Stimulated activated CD8-positive, alpha-beta memory T cell treated with anti-CD3 and anti-CD28 coated beads, Interleukin-2, amount 100 ng/mL, for 48 hours (primary cell): Measurements from ENCODE around the gene PTH1R.

ENCODE experiments used
- DNase-seq, 2 donors: peaks; one replicate each; pipeline ENCODE4 v3.0.0-alpha.2; 2020; ENCODE audit warnings: low read depth in 2 of 2

Gene PTH1R

DNA sequence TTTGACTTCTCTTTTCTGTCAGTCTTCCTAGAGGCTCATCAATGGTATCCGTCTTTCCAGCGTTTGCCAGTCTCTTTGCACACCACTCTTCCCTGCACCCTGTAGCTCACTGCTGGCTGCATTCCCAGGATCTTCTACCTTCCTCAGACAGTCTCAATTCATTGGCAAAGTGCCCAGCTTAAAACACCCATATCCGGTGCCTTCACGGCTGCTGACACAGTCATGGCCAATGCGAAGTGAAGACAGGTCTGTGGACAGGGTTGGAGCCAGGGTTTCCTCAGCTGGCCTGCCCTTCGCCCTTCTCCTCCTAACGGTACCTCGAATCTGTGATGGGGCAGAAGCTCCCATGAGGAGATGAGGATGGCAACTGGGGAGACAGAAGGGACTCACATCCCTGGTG lies 36.1 kb downstream of the PTH1R start:
- no peak for DNase-seq

DNA sequence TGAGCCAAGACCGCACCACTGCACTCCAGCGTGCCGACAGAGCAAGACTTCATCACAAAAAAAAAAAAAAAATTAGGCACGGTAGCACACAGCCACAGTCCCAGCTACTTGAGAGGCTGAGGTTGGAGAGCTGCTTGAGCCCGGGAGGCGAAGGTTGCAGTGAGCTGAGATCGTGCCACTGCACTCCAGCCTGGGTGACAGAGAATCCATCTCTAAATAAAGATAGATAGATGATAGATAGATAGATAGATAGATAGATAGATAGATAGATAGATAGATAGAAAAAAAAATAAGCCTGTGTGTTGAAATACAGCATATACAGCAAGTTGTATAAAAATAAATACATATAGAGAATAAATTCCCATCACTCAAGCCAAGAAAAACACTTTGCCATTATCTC lies 37.3 kb downstream of the PTH1R start:
- no peak for DNase-seq

DNA sequence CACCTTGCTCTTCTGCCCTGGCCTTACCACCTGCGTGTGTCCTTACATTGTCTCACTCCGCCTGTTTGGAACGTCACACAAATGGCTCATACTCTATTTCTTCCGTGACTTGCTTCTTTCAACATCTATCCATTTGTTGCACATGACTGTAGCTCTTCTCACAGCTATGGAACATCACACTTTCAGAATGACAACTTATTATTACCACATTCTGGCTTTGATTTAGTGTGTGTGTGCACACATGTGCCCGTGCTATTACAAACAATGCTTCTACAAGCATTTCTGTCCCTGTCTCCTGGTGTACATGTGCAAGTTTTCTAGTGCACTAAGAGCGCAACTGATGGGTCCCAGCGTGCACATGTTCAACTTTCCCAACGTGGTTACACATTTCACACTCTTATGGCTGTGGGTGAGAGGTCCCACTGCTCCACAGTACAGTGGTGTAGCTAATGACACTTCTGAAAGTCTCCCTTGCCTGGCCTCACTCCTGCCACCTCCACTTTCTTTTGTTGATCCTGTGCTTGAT lies 37.8 kb downstream of the PTH1R start:
- DNase-seq = no peak

DNA sequence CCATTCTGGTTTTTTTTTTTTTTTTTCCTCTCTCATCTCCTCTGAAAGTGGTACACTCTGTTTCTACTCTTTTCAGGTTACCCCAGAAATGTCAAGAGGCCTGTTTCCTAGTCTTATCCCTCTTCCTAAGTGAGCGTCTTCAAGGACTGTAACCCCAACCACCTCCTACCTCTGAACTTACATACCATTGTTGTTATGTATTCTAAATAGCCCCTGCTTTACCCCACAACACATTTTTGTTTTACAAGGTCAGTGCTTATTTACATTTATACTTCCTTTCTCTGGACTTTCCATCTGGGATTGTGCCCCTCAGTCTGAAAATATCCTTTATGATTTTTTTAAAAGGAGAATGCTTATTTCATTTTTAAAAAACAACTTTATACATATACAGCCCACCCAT lies 38.8 kb downstream of the PTH1R start:
- DNase-seq = no peak

GRCh38 chr3:46916799-46917198 lies 39.3 kb downstream of the PTH1R start:
- no peak for DNase-seq

DNA sequence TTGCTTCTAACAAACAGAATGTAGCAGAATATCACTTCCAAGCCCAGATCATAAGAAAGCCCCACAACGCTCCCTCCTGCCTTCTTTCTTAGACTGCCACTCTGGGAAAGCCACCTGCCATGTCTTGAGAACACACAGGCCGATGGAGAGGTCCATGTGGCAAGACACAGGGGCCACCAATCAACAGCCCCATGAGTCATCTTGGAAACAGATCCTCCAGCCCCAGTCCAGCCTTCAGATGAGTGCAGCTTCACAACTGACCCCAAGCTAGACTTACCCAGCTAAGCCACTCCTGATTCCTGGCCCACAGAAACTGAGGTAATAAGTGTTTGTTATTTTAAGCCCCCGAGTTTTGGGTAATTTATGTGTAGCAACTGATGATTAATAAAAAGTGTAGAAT lies 39.7 kb downstream of the PTH1R start:
- DNase-seq = no peak

DNA sequence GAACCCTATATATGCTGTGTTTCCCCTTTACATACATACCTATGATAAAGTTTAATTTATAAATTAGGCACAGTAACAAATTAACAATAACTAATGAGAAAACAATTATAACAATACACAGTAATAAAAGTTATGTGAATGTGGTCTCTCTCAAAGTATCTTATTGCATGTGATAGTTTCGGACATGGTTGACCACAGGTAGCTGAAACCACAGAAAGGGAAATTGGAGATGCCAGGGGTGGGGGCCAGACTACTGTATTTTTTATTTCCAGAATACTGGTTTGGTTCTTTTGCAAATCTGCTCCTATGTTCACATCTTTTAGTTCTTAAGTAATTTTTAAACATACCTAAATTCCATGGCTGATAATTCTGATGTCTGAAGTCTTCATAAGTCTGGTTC lies 40.7 kb downstream of the PTH1R start:
- no peak for DNase-seq

DNA sequence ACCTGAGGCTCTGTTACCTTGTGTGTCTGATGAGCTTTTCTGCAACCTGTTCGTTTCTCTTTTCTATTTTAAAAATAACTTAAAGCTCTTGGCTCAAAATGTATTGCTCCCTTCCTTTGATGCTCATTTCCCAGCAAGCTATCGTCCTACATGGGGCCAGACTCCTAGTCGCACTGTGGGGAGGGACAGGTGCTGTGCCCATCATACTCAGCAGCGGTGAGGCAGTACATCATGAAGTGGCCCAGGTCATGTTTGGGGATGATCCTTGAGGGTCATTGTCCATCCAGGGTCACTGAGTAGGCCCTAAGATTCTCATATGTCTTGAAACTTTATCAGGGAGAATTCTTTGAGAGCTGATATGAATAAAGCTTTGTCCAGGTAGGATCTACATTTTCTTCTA lies 41.1 kb downstream of the PTH1R start:
- no peak for DNase-seq

- no peak for DNase-seq
Observed at GRCh38 chr3:46921041-46921440, 43.5 kb downstream of the PTH1R start.

GRCh38 chr3:46921871-46922271 lies 44.4 kb downstream of the PTH1R start:
- no peak for DNase-seq

GRCh38 chr3:46922426-46922825 lies 44.9 kb downstream of the PTH1R start:
- no peak for DNase-seq

DNA sequence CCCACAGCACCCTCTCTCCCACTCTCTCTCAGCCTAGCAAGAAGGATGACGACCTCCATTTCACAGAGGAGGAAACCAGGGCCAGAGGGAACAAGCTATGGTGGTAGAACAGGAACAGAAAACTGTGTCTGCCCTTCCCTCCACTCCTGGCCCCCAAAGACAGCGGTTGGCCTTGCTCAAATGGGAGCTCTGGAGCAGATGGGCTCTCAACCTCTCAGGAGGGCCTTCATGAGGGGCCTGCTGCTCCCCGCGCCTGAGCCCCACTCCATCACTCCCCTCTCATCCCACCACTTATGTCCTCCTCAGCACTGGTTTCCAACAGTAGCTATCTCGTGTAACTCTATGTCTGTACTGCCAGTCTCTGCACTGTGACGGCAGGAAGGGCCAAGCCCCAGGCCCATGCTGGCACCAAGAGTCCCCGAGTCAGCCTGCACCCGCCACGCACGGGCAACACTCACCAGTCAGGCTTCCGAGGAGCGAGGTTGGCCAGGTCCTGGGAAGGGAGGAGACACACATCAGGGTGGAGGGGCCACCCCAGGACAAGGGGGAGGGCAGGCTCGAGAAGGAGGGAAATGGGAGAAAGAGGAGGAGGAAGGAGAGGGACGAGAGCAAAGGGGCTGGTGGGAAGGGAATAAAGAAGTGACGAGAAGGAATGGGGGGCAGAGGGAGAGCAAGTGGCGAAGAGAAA lies 45.5 kb downstream of the PTH1R start:
- no peak for DNase-seq

- no peak for DNase-seq
Observed at GRCh38 chr3:46923559-46924350, 46.2 kb downstream of the PTH1R start.

- DNase-seq = no peak
Observed at GRCh38 chr3:46924921-46925584, 47.5 kb downstream of the PTH1R start.

- DNase-seq = no peak
Observed at GRCh38 chr3:46925585-46925934, 48.0 kb downstream of the PTH1R start.

- DNase-seq = no peak
Observed at GRCh38 chr3:46926039-46926438, 48.5 kb downstream of the PTH1R start.

DNA sequence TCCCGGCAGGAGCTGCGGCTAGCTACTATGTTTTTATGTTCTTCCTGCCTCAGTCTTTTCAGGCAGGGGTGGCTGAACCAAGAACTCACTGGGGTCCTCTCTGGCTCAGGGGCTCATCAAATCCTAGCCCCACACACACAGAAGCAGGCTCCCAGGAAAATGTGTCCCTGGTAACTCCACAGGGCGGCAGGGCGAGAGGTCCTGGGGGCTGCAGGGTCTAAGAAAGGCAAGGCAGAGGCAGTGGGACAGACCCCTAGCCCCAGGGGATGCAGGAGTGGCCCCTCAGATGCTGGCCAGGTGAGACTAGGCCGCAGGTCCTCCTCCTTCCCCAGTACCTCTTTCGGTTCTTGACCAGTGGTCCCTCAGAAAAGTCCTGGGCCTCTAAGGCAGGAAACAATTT lies 48.9 kb downstream of the PTH1R start:
- no peak for DNase-seq

GRCh38 chr3:46926871-46927717 lies 49.6 kb downstream of the PTH1R start:
- no peak for DNase-seq

DNA sequence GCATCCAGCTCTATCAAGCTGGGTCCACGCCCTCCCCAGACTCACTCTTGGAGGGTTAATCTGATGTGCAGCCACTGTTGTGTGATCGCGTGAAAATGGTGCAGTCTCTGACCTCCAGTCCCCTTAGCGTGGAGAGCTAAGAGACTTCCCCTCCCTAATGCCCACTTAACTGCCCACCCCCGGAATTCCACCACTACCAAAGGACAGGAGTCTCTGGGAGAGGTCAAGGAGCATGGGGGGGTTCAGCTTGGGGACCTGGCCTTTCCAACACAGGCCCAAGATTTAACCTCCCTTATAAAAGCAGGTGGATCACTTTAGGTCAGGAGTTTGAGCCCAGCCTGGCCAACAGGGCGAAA lies 50.2 kb downstream of the PTH1R start:
- DNase-seq = no peak

- DNase-seq = no peak
Observed at GRCh38 chr3:46928282-46928681, 50.8 kb downstream of the PTH1R start.

DNA sequence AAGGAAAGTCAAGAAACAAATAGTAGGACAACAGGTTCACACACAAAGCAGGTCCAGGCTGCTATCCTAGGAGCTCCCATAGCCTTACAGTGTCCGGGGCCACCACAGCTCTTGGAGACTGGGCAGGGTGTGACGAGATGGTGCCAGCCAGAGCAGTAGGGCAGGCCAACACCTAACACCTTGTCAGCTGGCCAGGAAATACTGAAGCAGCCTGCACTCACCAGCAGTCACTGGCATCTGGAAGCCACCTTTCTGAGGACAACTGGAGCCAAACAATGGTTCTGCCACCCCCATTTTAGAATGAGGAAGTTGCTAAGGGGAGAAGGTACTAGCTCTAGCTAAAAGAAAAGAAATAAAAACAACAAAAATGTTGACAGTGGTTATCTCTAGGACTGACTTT lies 51.8 kb downstream of the PTH1R start:
- no peak for DNase-seq
